Neutrophil (primary cell): ENCODE data around the gene USP5.

ENCODE experiments used
- H3K27ac ChIP-seq: fragments of 200-600 bp; sonication (generic); 2 replicates; pipeline ENCODE4 v1.5.1; 2016; ENCODE audit warnings: mild to moderate bottlenecking, moderate library complexity
- H3K27me3 ChIP-seq: fragments of 200-600 bp; sonication (generic); 2 replicates; pipeline ENCODE4 v1.6.0; 2016; ENCODE audit warnings: mild to moderate bottlenecking
- H3K36me3 ChIP-seq: fragments of 200-600 bp; sonication (generic); 2 replicates; pipeline ENCODE4 v1.5.1; 2017
- H3K4me1 ChIP-seq, 2 experiments: fragments of 200-600 bp in 1 of 2; sonication (generic) in 1 of 2; 1 replicate in 1 of 2; 2 replicates in 1 of 2; pipeline versions ENCODE4 v1.5.1 to v1.6.1; 2013 to 2016; ENCODE audit warnings: low read depth in 1 of 2, low read length in 1 of 2, mild to moderate bottlenecking in 1 of 2, moderate library complexity in 1 of 2; ENCODE audit not compliant: control insufficient read depth in 1 of 2, insufficient read depth in 1 of 2
- H3K4me3 ChIP-seq, 2 experiments: fragments of 200-600 bp in 1 of 2; sonication (generic) in 1 of 2; 1 replicate in 1 of 2; 2 replicates in 1 of 2; pipeline ENCODE4 v1.5.1; 2013 to 2016; ENCODE audit warnings: low read depth in 1 of 2, low read length in 1 of 2, mild to moderate bottlenecking in 1 of 2, moderate library complexity in 1 of 2
- H3K9me3 ChIP-seq: fragments of 200-600 bp; sonication (generic); 2 replicates; pipeline ENCODE4 v1.5.1; 2016
- TF ChIP-seq, protein P1 (sequence below): fragments of 200-600 bp; sonication (generic); IDR thresholded peaks from 2 replicates; pipeline ENCODE4 v1.5.1; 2016; ENCODE audit warnings: antibody characterized with exemption

Gene USP5

DNA sequence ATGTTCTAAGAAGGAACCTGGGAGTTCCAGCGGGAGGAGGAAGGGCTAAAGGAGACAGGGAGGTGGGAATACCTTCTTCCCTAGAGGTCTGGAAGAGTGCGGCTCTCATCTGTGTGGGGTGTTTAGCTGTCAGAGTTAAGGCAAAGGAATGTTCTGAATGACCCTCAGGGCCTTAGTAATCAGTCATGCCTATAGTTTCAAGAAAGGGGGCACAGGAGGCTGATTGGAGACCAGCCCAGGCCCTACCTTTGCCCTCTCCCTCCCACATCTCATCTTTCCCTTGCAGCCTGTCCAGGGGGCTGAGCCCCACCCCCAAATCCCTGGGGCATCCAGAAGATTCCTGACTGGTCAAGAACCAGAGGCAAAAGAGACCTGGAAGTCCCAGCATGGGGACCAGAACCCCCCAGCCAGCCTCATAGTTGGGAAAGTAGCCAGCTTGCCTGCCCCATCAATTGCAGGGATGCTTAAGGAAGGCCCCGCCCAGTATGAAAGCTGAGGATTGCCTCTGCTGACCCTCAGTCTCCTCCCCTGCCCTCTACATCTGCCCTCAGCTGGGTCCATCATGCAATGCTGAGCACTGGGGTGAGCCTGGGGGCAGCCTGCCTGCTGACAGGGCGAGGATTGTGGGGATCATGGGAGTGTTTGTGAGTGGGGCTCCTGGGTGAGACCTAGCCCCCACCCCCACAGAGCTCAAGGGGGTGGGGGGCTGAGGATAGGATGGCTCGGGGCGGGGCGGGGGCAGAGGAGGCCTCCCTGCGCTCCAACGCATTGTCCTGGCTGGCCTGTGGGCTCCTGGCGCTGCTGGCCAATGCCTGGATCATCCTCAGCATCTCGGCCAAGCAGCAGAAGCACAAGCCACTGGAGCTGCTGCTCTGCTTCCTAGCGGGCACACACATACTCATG is 28.5 kb upstream of the USP5 start:
- Histone ChIP-seq H3K27ac (no peak overlapping the region), H3K4me1 (peaks cover 22 to 25% of the 10 kb centered on the region in 2 experiments), H3K36me3 (no peaks in the 10 kb centered on the region), H3K9me3 (no peaks in the 10 kb centered on the region), H3K27me3 (peaks cover 69% of the 10 kb centered on the region), H3K4me3 (no peak overlapping the region)
- TF ChIP-seq, protein P1, sequence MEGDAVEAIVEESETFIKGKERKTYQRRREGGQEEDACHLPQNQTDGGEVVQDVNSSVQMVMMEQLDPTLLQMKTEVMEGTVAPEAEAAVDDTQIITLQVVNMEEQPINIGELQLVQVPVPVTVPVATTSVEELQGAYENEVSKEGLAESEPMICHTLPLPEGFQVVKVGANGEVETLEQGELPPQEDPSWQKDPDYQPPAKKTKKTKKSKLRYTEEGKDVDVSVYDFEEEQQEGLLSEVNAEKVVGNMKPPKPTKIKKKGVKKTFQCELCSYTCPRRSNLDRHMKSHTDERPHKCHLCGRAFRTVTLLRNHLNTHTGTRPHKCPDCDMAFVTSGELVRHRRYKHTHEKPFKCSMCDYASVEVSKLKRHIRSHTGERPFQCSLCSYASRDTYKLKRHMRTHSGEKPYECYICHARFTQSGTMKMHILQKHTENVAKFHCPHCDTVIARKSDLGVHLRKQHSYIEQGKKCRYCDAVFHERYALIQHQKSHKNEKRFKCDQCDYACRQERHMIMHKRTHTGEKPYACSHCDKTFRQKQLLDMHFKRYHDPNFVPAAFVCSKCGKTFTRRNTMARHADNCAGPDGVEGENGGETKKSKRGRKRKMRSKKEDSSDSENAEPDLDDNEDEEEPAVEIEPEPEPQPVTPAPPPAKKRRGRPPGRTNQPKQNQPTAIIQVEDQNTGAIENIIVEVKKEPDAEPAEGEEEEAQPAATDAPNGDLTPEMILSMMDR, result no peak

DNA sequence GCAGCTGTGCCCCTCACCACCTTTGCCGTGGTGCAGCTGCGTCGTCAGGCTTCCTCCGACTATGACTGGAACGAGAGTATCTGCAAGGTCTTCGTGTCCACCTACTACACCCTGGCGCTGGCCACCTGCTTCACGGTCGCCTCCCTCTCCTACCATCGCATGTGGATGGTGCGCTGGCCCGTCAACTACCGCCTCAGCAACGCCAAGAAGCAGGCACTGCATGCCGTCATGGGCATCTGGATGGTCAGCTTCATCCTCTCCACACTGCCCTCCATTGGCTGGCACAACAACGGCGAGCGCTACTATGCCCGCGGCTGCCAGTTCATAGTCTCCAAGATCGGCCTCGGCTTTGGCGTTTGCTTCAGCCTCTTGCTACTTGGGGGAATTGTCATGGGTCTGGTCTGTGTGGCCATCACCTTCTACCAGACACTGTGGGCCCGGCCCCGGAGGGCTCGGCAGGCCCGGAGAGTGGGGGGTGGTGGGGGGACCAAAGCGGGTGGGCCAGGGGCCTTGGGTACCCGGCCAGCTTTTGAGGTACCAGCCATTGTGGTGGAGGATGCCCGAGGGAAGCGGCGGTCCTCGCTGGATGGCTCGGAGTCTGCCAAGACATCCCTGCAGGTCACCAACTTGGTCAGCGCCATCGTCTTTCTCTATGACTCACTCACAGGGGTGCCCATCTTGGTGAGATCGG is 27.7 kb upstream of the USP5 start:
- H3K27me3 ChIP-seq, result peaks cover 77% of the 10 kb centered on the region
- H3K4me1 ChIP-seq, result peaks cover 30 to 33% of the 10 kb centered on the region in 2 experiments
- TF ChIP-seq, protein P1, result no peak
- no peak overlapping the region for H3K4me3 ChIP-seq
- no peak overlapping the region for H3K27ac ChIP-seq
- no peaks in the 10 kb centered on the region for H3K36me3 ChIP-seq
- H3K9me3 ChIP-seq, result no peaks in the 10 kb centered on the region

DNA sequence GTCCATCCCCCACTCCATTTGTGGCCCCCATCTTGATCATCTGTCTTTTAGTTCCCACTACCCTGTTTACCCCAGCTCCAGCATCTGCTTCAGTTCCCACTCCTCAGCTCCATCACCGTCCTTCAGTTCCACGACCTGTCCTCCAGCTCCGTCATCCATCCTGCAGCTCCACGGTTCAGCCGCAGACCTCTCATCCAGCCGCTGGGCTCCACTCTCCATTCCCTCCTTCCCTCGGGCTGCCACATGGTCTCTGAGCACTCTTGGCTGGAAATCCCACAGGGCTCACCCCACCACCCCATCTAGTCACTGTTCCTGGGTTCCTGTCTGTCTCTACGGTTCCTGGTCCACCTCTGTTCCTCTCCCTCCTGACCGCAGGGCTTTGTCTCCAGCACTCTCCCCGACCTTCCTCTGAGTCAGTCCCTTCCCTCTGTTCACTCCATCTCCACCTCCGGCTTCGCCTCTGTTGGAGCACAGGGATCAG is 27.0 kb upstream of the USP5 start:
- TF ChIP-seq, protein P1, result no peak
- Histone ChIP-seq H3K4me1 (peaks cover 33 to 37% of the 10 kb centered on the region in 2 experiments), H3K27ac (no peak overlapping the region), H3K4me3 (no peak overlapping the region), H3K36me3 (no peaks in the 10 kb centered on the region), H3K27me3 (peaks cover 84% of the 10 kb centered on the region), H3K9me3 (no peaks in the 10 kb centered on the region)

DNA sequence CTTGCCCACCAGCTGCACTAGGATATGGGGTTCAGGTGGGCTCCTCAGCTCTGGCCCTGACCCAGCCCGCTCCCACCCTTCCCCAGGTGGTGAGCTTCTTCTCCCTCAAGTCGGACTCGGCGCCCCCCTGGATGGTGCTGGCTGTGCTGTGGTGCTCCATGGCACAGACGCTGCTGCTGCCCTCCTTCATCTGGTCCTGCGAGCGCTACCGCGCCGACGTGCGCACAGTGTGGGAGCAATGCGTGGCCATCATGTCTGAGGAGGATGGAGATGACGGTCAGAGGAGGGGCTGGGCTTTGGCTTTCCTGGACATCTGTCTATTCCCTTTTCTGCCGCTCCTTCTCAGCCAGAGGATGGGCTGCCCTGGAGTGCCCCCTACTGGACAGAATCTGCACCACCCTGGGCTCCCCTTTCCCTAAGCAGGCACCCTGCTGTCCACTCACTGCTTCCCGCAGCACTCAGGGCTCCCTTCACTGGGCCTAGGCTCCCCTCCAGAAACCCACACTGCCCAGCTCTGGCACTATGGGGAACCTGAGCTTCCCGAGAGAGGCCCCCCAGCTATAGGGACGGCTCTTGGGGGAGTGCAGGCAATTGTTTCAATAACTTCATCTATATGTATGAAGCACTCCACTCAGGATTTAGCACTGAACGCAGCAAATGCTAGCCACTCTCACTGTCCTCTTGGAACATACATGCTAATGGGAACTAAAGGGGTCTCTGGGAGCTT is 26.4 kb upstream of the USP5 start:
- no peaks in the 10 kb centered on the region for H3K9me3 ChIP-seq
- H3K27me3 ChIP-seq, result peaks cover 90% of the 10 kb centered on the region
- H3K27ac ChIP-seq, result no peak overlapping the region
- H3K4me1 ChIP-seq, result peaks cover 33 to 37% of the 10 kb centered on the region in 2 experiments
- no peak overlapping the region for H3K4me3 ChIP-seq
- TF ChIP-seq, protein P1, result peak; percentile 89
- no peaks in the 10 kb centered on the region for H3K36me3 ChIP-seq

DNA sequence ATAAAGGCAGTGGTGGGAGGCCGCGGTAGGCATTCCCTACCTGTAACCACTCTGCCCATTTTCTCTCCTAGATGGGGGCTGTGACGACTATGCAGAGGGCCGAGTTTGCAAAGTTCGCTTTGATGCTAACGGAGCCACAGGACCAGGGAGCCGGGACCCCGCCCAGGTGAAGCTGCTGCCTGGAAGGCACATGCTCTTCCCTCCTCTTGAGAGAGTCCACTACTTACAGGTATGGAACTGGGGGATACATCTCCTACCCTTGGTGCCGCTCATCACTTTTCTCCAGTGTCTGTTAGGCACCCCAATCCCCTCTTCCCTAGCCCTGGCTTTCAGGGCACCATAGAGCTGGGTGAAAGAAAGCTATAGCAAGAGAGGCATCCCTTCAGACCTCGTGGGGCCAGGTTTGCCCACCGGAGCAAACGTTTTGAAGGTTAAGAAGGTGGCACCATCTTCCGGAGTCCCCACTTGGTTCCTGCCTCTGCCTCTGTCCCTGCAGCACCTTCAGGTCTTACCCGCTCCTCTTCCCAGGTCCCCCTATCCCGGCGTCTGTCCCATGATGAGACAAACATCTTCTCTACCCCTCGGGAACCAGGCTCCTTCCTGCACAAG is 25.7 kb upstream of the USP5 start:
- Histone ChIP-seq H3K36me3 (no peaks in the 10 kb centered on the region), H3K27ac (no peak overlapping the region), H3K4me3 (no peak overlapping the region), H3K4me1 (peaks cover 29 to 32% of the 10 kb centered on the region in 2 experiments), H3K9me3 (no peaks in the 10 kb centered on the region), H3K27me3 (peaks cover 94% of the 10 kb centered on the region)
- TF ChIP-seq, protein P1, result no peak
